GM18499 (cell line): ENCODE results near the gene SEMA4C.
"Not testable (repeated sequence)": the region's sequence is repeated elsewhere in the genome, so short reads cannot be mapped to it uniquely, and the experiment has no call there.

Experiments used
- ATAC-seq: cut with Tn5 transposase; IDR thresholded peaks from one replicate; pipeline ENCODE4 v1.9.1; 2021; ENCODE audit warnings: moderate number of reproducible peaks; ENCODE audit not compliant: insufficient read depth, unreplicated experiment

SEMA4C gene

GRCh38 chr2:96898135-96898505, 28.2 kb upstream of the SEMA4C start:
- ATAC-seq, result no peak

- ATAC-seq, result no peak
Observed at GRCh38 chr2:96897491-96898134, 27.7 kb upstream of the SEMA4C start.

GRCh38 chr2:96895746-96896651, 26.1 kb upstream of the SEMA4C start:
- ATAC-seq, result no peak

- ATAC-seq, result no peak
Observed at GRCh38 chr2:96895032-96895745, 25.3 kb upstream of the SEMA4C start.

- no peak for ATAC-seq
Observed at GRCh38 chr2:96894151-96894531, 24.3 kb upstream of the SEMA4C start.

GRCh38 chr2:96893289-96894150, 23.6 kb upstream of the SEMA4C start:
- no peak for ATAC-seq

GRCh38 chr2:96891591-96892333, 21.9 kb upstream of the SEMA4C start:
- ATAC-seq, result no peak

- no peak for ATAC-seq
Observed at GRCh38 chr2:96890726-96891385, 21.0 kb upstream of the SEMA4C start.

- no peak for ATAC-seq
Observed at GRCh38 chr2:96890252-96890651, 20.4 kb upstream of the SEMA4C start.

GRCh38 chr2:96889502-96889901, 19.6 kb upstream of the SEMA4C start:
- ATAC-seq, result not testable (repeated sequence)

- ATAC-seq, result no peak
Observed at GRCh38 chr2:96888072-96889011, 18.5 kb upstream of the SEMA4C start.

- ATAC-seq, result no peak
Observed at GRCh38 chr2:96887493-96888012, 17.7 kb upstream of the SEMA4C start.

GRCh38 chr2:96885432-96886347, 15.8 kb upstream of the SEMA4C start:
- no peak for ATAC-seq

- ATAC-seq, result no peak
Observed at GRCh38 chr2:96884299-96885094, 14.6 kb upstream of the SEMA4C start.

- no peak for ATAC-seq
Observed at GRCh38 chr2:96883306-96883705, 13.4 kb upstream of the SEMA4C start.

- no peak for ATAC-seq
Observed at GRCh38 chr2:96882906-96883305, 13.0 kb upstream of the SEMA4C start.
